Fibroblast of villous mesenchyme (primary cell): ENCODE results near the gene IQCH. TPM values are rescaled to one million over a fixed set of nuclear protein-coding genes. Genes with fewer than 3 reads are reported as not detected.

ENCODE experiments used
- DNase-seq: peaks from one replicate; pipeline ENCODE4 v3.0.0-alpha.2; 2010; ENCODE audit warnings: low read depth
- H3K4me3 ChIP-seq: 2 replicates; pipeline ENCODE4 v1.5.1; 2011; ENCODE audit warnings: low read depth, mild to moderate bottlenecking, low read length
- CTCF ChIP-seq: IDR thresholded peaks from 2 replicates; pipeline ENCODE4 v1.5.1; 2012; ENCODE audit warnings: low read depth, mild to moderate bottlenecking, low read length; ENCODE audit not compliant: insufficient read depth
- total RNA-seq: library from RNA; depleted of rRNA; stranded (reverse); fragments of >200 nt; gene quantifications from 2 replicates; pipeline ENCODE4 v1.2.3, GENCODE V29; 2012

IQCH gene
- total RNA-seq, 1 donor = 4.7 TPM

GRCh38 chr15:67465196-67465952 lies 210.8 kb downstream of the IQCH start:
- no peak overlapping the region for H3K4me3 ChIP-seq
- no peak for DNase-seq
- no peak for TF ChIP-seq CTCF

- TF ChIP-seq CTCF = no peak
- no peak overlapping the region for H3K4me3 ChIP-seq
- DNase-seq = no peak
These were observed 213.8 kb downstream of the IQCH start for GRCh38 chr15:67468416-67468815.

- TF ChIP-seq CTCF = no peak
- no peak overlapping the region for H3K4me3 ChIP-seq
- DNase-seq = no peak
These were observed 215.1 kb downstream of the IQCH start for GRCh38 chr15:67469680-67470079.

- DNase-seq = peak; percentile 19
- TF ChIP-seq CTCF = no peak
- H3K4me3 ChIP-seq = no peak overlapping the region
These were observed 218.4 kb downstream of the IQCH start for GRCh38 chr15:67472957-67473356.

GRCh38 chr15:67474405-67475110 lies 220.0 kb downstream of the IQCH start:
- DNase-seq = no peak
- TF ChIP-seq CTCF = no peak
- no peak overlapping the region for H3K4me3 ChIP-seq

- no peak overlapping the region for H3K4me3 ChIP-seq
- no peak for TF ChIP-seq CTCF
- peak; percentile 3 for DNase-seq
These were observed 225.4 kb downstream of the IQCH start for GRCh38 chr15:67479781-67480505.
